Activated CD4-positive, CD25-positive, alpha-beta regulatory T cell treated with anti-CD3 and anti-CD28 coated beads, Interleukin-2, amount 50 U/mL, for 24 hours (primary cell): ENCODE measurements around the gene FMOD.
"Not testable (repeated sequence)": the region's sequence is repeated elsewhere in the genome, so short reads cannot be mapped to it uniquely, and the experiment has no call there.

Source experiments
- ATAC-seq, 2 donors: fragments of 150-1000 bp; cut with Tn5 transposase; one replicate each; pipeline ENCODE4 v1.10.0; 2021; ENCODE audit warnings: mild to moderate bottlenecking in 1 of 2, moderate library complexity in 1 of 2

FMOD gene

DNA sequence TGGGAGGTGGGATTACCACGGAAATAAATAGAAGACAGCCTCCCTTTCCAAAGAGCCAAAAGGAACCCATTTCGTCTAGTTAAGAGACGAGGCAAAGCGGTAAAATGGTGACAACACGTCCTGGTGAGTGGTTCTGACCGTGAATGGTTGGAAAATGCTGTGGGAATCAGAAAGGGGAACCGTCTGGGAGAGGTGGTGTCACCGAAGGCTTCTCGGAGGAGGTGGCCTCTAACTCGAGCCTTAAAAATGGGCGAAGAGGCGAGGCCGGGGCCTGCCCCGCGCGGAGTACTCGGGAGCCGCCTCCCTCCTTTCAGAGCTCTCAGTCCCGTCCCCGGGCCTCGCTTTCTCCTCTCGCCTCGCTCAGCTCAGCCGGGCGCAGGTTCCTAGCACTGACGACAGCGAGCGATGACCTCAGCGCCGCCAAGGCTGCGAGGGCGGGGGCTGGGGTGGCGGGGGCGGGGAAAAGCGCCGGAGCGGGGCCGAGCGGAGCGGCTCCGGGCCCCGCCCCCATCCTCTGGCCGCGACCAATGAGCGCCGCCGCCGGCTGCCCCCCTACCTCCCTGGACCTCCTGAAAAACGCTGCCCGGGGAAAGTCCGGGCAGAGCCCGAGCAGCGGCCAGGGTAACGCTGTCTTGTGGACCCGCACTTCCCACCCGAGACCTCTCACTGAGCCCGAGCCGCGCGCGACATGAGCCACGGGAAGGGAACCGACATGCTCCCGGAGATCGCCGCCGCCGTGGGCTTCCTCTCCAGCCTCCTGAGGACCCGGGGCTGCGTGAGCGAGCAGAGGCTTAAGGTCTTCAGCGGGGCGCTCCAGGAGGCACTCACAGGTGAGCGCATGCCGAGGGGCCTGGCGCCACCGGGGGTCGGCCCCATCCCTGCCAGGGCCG lies 45.8 kb downstream of the FMOD start, which contains the start of gene BTG2:
BTG2 (plus strand) TSS at position 601 of the 890 bp plus-strand sequence; CDS start at position 689, 88 bp downstream.
- ATAC-seq, result peak; percentile 84 to 87

DNA sequence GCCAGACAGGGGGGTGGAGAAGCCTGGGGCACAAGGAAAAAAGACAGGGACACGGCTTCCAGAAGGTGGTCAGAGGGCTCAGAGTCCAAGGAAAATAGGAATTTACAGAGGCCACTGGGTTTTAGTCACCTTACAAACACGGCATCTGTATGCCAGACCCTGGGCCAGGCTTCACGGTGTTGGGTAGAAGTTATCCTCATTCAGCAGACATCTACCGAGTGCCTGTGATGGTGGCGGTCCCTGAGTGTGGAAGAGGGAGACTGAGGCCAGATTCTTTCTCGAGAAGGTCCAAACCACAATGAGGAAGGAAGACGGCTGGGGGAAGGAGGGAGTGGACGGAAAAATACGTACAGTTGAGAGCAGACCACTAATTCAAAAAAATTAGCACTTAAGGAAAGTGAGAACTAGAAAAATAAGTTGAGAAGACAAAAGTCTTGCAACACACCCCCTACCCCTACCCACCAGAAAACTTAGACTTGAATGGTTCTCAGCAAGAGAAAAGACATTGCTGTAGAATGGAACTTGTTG lies 46.5 kb downstream of the FMOD start:
- no peak for ATAC-seq

- no peak for ATAC-seq
Measured at GRCh38 chr1:203302894-203303293, 48.0 kb downstream of the FMOD start.

DNA sequence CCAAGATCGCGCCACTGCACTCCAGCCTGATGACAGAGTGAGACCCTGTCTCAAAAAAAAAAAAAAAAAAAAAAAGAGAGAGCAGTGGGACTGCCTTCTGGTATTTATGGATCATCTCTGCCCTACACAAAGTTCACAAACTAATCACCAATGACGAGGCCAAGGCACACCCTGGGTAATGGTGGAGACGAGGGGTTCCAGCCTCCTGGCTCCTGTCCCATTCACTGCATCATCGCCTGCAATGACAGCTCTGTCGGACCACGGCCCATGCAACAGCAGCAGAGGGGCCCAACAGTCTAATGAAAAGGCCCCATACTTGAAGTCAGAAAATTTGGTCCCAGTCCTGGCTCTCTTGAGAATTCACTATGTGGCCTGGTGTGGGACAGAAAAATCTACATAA lies 48.5 kb downstream of the FMOD start:
- ATAC-seq, result no peak

GRCh38 chr1:203301331-203301668 lies 49.6 kb downstream of the FMOD start:
- ATAC-seq, result no peak

- peak in 1 of 2 donors; percentile 9 for ATAC-seq
Measured at GRCh38 chr1:203300441-203301330, 50.2 kb downstream of the FMOD start.

GRCh38 chr1:203299719-203300429 lies 51.0 kb downstream of the FMOD start:
- not testable (repeated sequence) for ATAC-seq

- ATAC-seq, result no peak
Measured at GRCh38 chr1:203299169-203299568, 51.8 kb downstream of the FMOD start.

DNA sequence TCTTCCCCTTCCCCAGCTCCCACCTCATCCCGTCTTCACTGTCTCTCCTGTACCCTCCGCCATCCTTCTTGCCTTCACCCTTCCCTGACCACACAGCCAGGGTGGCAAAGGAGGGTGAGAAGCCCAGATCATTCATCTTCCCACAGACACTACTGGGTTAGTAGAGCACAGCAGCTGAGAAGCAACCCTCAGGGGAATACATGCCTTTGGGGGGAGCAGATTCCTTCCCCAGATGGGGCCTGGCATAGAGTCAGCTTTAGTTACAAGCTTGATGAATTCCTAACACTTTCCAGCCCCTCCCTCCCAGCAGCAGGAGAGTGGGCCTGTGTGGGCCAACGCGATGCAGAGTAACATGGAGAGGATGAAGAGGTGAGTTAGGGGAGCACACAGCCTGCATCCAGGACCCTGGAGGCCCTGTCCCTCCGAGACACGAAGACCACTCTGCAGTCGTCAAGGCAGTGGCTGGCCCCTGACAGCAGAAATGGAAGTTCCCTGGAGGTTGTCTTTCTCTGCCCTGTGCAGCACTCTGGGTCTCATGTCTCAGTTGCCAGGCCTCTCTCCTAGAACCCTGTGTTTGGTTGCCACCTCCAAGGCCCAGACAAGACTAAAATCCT lies 54.4 kb downstream of the FMOD start:
- ATAC-seq, result no peak

DNA sequence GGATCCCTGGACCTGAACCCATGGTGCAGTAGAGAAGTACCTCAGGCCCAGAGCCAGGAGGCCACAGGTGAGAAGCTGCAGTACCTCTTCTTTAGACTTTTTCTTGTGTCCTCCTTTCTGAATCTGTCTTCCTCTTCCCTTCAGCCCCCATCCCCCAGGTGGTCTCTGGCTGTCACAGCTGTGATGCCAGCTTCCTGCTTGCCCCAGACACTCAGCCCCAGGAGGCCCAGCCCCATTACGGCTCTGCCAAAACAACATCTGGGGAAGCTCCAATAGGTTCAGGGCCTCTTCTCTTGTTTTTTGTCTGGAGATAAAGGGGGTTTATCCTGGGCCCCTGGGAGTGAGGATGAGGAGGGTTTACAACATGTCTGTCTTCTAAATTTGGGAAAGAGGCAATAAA lies 55.1 kb downstream of the FMOD start:
- ATAC-seq, result no peak

GRCh38 chr1:203291201-203292096 lies 59.5 kb downstream of the FMOD start:
- no peak for ATAC-seq
